Measurements from ENCODE around the gene TMEM167B.

TMEM167B gene

GRCh38 chr1:109083923-109084322 lies 6.6 kb upstream of the TMEM167B start:
- DNase-seq = no peak

- DNase-seq = no peak
These were observed 5.7 kb upstream of the TMEM167B start for GRCh38 chr1:109084563-109085517.

- no peak for DNase-seq
These were observed 1.1 kb upstream of the TMEM167B start for GRCh38 chr1:109089242-109090015.

GRCh38 chr1:109091078-109091838 lies 694 bp downstream of the TMEM167B start:
- no peak for DNase-seq

- DNase-seq = no peak
These were observed 1.3 kb downstream of the TMEM167B start for GRCh38 chr1:109091839-109092193.

- no peak for DNase-seq
These were observed 3.8 kb downstream of the TMEM167B start for GRCh38 chr1:109094377-109094803.

- DNase-seq = no peak
These were observed 4.3 kb downstream of the TMEM167B start for GRCh38 chr1:109094871-109095270.

- DNase-seq = no peak
These were observed 5.1 kb downstream of the TMEM167B start for GRCh38 chr1:109095631-109096030.

GRCh38 chr1:109096120-109096519 lies 5.6 kb downstream of the TMEM167B start:
- no peak for DNase-seq

GRCh38 chr1:109099938-109100773 lies 9.6 kb downstream of the TMEM167B start:
- DNase-seq = peak; percentile 95

GRCh38 chr1:109104364-109105151 lies 14.0 kb downstream of the TMEM167B start:
- DNase-seq = no peak

- DNase-seq = no peak
These were observed 15.3 kb downstream of the TMEM167B start for GRCh38 chr1:109105881-109106280.

- DNase-seq = no peak
These were observed 17.2 kb downstream of the TMEM167B start for GRCh38 chr1:109107785-109108184.

GRCh38 chr1:109109906-109110305 lies 19.3 kb downstream of the TMEM167B start:
- no peak for DNase-seq

- DNase-seq = no peak
These were observed 21.0 kb downstream of the TMEM167B start for GRCh38 chr1:109111386-109112055.

- no peak for DNase-seq
These were observed 21.6 kb downstream of the TMEM167B start for GRCh38 chr1:109112056-109112651.

GRCh38 chr1:109112652-109113285 lies 22.2 kb downstream of the TMEM167B start:
- peak; percentile 94 for DNase-seq

GRCh38 chr1:109113590-109114341 lies 23.2 kb downstream of the TMEM167B start, which contains the start of gene ELAPOR1:
Gene ELAPOR1 (plus strand): TSS chr1:109114115. CDS start chr1:109114184, 69 bp downstream.
- peak; percentile 87 for DNase-seq

GRCh38 chr1:109114342-109114674 lies 23.7 kb downstream of the TMEM167B start:
- DNase-seq = no peak

Data from T-helper 9 cell (primary cell).